ENCODE measurements around the gene TMEM63B. TPM values are rescaled to one million over a fixed set of nuclear protein-coding genes. Genes with fewer than 3 reads are reported as not detected.

The TMEM63B gene
- total and polyA plus RNA-seq, 4 donors = 49.0 to 94.5 (median 88.3) TPM

DNA sequence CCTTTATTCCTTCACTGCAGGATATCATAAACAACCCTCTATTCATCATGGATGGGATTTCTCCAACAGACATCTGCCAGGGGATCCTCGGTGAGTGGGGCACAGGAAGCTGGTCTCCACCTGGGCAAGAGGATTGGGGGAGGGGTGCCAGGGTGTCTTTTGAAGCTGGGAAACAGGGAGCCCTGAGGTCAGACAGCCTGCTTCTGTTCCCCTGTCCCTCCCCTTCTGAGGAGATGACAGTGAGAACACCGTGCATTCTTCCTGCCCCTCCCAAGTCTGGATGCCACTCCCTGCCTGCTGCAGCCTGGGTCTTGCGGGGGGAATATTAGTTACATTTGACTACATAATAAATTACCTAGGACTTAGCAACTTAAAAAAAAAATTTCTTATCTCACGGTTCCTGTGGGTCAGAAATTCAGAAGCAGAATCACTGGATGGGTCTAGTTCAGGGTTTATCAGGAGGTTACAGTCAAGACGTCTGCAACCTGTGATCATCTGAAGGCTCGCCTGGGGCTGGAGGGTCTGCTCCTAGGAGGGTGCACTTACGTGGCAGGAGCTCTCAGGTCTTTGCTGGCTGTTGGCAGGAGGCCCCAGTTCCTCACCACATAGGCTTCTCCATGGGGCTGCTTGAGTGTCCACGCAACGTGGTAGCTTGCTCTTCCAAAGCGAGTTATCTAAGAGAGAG is 42.7 kb downstream of the TMEM63B start:
- Histone ChIP-seq H3K4me1 (ENCODE audit: control insufficient read depth in 5 of 5, insufficient read depth in 5 of 5, low read length in 5 of 5) (peaks cover 0 to 6% (median 0%) of the 10 kb centered on the region in 5 donors), H3K9me3 (ENCODE audit: control insufficient read depth in 4 of 4, insufficient read depth in 3 of 4, low read length in 3 of 4) (peaks cover 0 to 2% (median 0%) of the 10 kb centered on the region in 4 donors), H3K9ac (ENCODE audit: insufficient read depth in 1 of 2, low read length in 2 of 2) (no peak overlapping the region), H3K4me3 (no peak overlapping the region), H3K27me3 (ENCODE audit: control insufficient read depth in 3 of 3, insufficient read depth in 3 of 3, low read length in 2 of 3) (peaks cover 0 to 2% (median 0%) of the 10 kb centered on the region in 3 donors), H3K27ac (ENCODE audit: low read depth in 1 of 2, low read length in 1 of 2) (no peak overlapping the region), H3K36me3 (ENCODE audit: control insufficient read depth in 4 of 4, insufficient read depth in 4 of 4, low read length in 4 of 4) (no peaks in the 10 kb centered on the region)
- TF ChIP-seq, protein P1, sequence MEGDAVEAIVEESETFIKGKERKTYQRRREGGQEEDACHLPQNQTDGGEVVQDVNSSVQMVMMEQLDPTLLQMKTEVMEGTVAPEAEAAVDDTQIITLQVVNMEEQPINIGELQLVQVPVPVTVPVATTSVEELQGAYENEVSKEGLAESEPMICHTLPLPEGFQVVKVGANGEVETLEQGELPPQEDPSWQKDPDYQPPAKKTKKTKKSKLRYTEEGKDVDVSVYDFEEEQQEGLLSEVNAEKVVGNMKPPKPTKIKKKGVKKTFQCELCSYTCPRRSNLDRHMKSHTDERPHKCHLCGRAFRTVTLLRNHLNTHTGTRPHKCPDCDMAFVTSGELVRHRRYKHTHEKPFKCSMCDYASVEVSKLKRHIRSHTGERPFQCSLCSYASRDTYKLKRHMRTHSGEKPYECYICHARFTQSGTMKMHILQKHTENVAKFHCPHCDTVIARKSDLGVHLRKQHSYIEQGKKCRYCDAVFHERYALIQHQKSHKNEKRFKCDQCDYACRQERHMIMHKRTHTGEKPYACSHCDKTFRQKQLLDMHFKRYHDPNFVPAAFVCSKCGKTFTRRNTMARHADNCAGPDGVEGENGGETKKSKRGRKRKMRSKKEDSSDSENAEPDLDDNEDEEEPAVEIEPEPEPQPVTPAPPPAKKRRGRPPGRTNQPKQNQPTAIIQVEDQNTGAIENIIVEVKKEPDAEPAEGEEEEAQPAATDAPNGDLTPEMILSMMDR (IDR thresholded peaks at IDR 0.05; ENCODE audit: control extremely low read depth, extremely low read depth) = no peak
- 66 to 80% methylated on average over 10 of the region's 10 CpGs for WGBS, 2 donors
- DNase-seq = no peak
- ATAC-seq (ENCODE audit: insufficient read depth, low FRiP score) = no peak

DNA sequence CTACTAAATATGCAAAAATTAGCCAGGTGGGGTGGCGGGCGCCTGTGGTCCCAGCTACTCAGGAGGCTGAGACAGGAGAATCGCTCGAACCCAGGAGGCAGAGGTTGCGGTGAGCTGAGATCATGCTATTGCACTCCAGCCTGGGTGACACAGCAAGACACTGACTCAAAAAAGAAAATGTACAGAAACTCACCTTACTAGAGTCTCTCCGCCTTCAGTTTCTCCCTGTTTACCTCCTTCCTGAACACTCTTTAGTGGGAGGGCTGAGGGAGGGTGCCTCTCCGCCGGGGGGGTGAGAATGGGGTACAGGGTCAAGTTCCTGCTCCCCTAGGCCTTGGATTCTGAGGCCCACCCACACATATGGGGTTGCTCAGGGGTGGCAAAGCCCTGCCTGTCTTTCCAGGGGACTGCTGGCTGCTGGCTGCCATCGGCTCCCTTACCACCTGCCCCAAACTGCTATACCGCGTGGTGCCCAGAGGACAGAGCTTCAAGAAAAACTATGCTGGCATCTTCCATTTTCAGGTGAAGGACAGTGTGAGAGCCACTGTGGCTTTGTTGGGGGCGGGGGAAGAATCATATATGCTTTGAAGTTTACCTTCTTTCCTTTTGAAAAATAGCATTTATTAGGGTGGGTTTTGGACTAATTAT is 44.7 kb downstream of the TMEM63B start:
- DNase-seq = no peak
- no peak overlapping the region for H3K4me3 ChIP-seq
- TF ChIP-seq, protein P1 (IDR thresholded peaks at IDR 0.05; ENCODE audit: control extremely low read depth, extremely low read depth) = no peak
- peaks cover 0 to 3% (median 0%) of the 10 kb centered on the region in 3 donors for H3K27me3 ChIP-seq (ENCODE audit: control insufficient read depth in 3 of 3, insufficient read depth in 3 of 3, low read length in 2 of 3)
- peaks cover 0 to 6% (median 0%) of the 10 kb centered on the region in 5 donors for H3K4me1 ChIP-seq (ENCODE audit: control insufficient read depth in 5 of 5, insufficient read depth in 5 of 5, low read length in 5 of 5)
- no peaks in the 10 kb centered on the region for H3K36me3 ChIP-seq (ENCODE audit: control insufficient read depth in 4 of 4, insufficient read depth in 4 of 4, low read length in 4 of 4)
- ATAC-seq (ENCODE audit: insufficient read depth, low FRiP score) = no peak
- 82 to 86% methylated on average over 12 of the region's 12 CpGs for WGBS, 2 donors
- no peak overlapping the region for H3K27ac ChIP-seq (ENCODE audit: low read depth in 1 of 2, low read length in 1 of 2)
- no peaks in the 10 kb centered on the region for H3K9me3 ChIP-seq (ENCODE audit: control insufficient read depth in 4 of 4, insufficient read depth in 3 of 4, low read length in 3 of 4)
- no peak overlapping the region for H3K9ac ChIP-seq (ENCODE audit: insufficient read depth in 1 of 2, low read length in 2 of 2)

DNA sequence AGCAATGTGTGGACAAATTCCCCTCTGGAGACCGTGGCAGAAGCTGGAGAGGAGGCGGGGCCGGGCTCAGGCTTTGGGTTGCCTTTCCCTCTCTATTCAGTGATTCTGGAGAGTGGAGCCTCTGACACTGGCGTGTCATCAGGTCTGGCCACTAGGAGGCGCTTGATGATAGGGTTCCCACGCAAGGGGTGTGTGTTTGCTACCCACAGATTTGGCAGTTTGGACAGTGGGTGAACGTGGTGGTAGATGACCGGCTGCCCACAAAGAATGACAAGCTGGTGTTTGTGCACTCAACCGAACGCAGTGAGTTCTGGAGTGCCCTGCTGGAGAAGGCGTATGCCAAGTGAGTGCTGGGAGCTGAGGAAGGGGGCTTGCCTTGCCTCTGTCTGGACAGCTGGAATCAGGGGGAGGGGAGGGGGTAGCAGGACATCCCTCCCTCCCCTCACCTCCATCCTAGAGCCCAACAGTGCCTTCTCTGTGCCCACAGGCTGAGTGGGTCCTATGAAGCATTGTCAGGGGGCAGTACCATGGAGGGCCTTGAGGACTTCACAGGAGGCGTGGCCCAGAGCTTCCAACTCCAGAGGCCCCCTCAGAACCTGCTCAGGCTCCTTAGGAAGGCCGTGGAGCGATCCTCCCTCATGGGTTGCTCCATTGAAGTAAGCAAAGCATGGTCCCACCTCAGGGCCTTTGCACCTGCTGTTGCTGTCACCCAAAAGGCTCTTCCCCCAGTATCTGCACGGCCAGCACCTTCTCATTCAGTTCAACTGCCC is 45.6 kb downstream of the TMEM63B start:
- TF ChIP-seq, protein P1 (IDR thresholded peaks at IDR 0.05; ENCODE audit: control extremely low read depth, extremely low read depth) = peak; percentile 85
- H3K4me1 ChIP-seq (ENCODE audit: control insufficient read depth in 5 of 5, insufficient read depth in 5 of 5, low read length in 5 of 5) = peaks cover 0 to 6% (median 0%) of the 10 kb centered on the region in 5 donors
- peaks cover 0 to 3% (median 0%) of the 10 kb centered on the region in 3 donors for H3K27me3 ChIP-seq (ENCODE audit: control insufficient read depth in 3 of 3, insufficient read depth in 3 of 3, low read length in 2 of 3)
- no peak overlapping the region for H3K9ac ChIP-seq (ENCODE audit: insufficient read depth in 1 of 2, low read length in 2 of 2)
- 27 to 28% methylated on average over 15 of the region's 15 CpGs for WGBS, 2 donors
- H3K4me3 ChIP-seq = no peak overlapping the region
- no peaks in the 10 kb centered on the region for H3K9me3 ChIP-seq (ENCODE audit: control insufficient read depth in 4 of 4, insufficient read depth in 3 of 4, low read length in 3 of 4)
- H3K27ac ChIP-seq (ENCODE audit: low read depth in 1 of 2, low read length in 1 of 2) = no peak overlapping the region
- DNase-seq (peak; percentile 83 to 84 (median 84)), ATAC-seq (ENCODE audit: insufficient read depth, low FRiP score) (peak; percentile 90)
- H3K36me3 ChIP-seq (ENCODE audit: control insufficient read depth in 4 of 4, insufficient read depth in 4 of 4, low read length in 4 of 4) = no peaks in the 10 kb centered on the region
